Ascending aorta (tissue), 2 donors: ENCODE data around the gene LAMC1. TPM values are rescaled to one million over a fixed set of nuclear protein-coding genes. Genes with fewer than 3 reads are reported as not detected.

ENCODE experiments used
- DNase-seq, 2 donors: peaks; one replicate each; pipeline ENCODE4 v3.0.0-alpha.2; 2019; ENCODE audit warnings: low spot score in 2 of 2
- H3K27ac ChIP-seq, 2 donors: fragments of 200-600 bp; sonication (generic); one replicate each; pipeline ENCODE4 v1.5.1; 2016 to 2017; ENCODE audit warnings: mild to moderate bottlenecking in 1 of 2
- H3K27me3 ChIP-seq: fragments of 200-600 bp; sonication (generic); one replicate; pipeline ENCODE4 v1.5.1; 2017
- H3K36me3 ChIP-seq, 2 donors: fragments of 200-600 bp; sonication (generic); one replicate each; pipeline ENCODE4 v1.5.1; 2016
- H3K4me1 ChIP-seq, 2 donors: fragments of 200-600 bp; sonication (generic); one replicate each; pipeline ENCODE4 v1.5.1; 2016 to 2017; ENCODE audit warnings: mild to moderate bottlenecking in 1 of 2
- H3K4me3 ChIP-seq, 2 donors: fragments of 200-600 bp; sonication (generic); one replicate each; pipeline ENCODE4 v1.5.1; 2016 to 2017; ENCODE audit warnings: mild to moderate bottlenecking in 1 of 2
- H3K9me3 ChIP-seq, 2 donors: fragments of 200-600 bp; sonication (generic); one replicate each; pipeline ENCODE4 v1.5.1; 2016
- intact Hi-C: fragments of 100-400 bp; cut with DNase I; formaldehyde crosslinking; loops from one replicate; pipeline ENCODE4 v1.15.1; 2023
- total RNA-seq: library from RNA; depleted of rRNA; stranded (reverse); fragments of >200 nt; gene quantifications from one replicate; pipeline ENCODE4 v1.1.0, GENCODE V29; 2016
- TF ChIP-seq, protein P1 (sequence below), 3 experiments: fragments of 200-600 bp in 2 of 3; fragments of 450-650 bp in 1 of 3; sonication (generic) in 2 of 3; IDR thresholded peaks; one replicate each; pipeline ENCODE4 v1.5.1; 2016 to 2019; ENCODE audit warnings: antibody characterized with exemption in 3 of 3, mild to moderate bottlenecking in 1 of 3, moderate library complexity in 1 of 3

LAMC1 gene
- total RNA-seq, 1 donor from 2014 or later: 166 TPM

GRCh38 chr1:183038913-183039312 lies 15.7 kb downstream of the LAMC1 start:
- H3K27me3 ChIP-seq: no peaks in the 10 kb centered on the region
- DNase-seq: no peak
- intact Hi-C loops: no loop called here
- H3K27ac ChIP-seq: peak overlapping the region in 1 of 2 donors; percentile 1
- H3K4me3 ChIP-seq: no peak overlapping the region
- no peaks in the 10 kb centered on the region for H3K9me3 ChIP-seq
- H3K36me3 ChIP-seq: peaks cover 0 to 8% of the 10 kb centered on the region in 2 donors
- TF ChIP-seq, protein P1, sequence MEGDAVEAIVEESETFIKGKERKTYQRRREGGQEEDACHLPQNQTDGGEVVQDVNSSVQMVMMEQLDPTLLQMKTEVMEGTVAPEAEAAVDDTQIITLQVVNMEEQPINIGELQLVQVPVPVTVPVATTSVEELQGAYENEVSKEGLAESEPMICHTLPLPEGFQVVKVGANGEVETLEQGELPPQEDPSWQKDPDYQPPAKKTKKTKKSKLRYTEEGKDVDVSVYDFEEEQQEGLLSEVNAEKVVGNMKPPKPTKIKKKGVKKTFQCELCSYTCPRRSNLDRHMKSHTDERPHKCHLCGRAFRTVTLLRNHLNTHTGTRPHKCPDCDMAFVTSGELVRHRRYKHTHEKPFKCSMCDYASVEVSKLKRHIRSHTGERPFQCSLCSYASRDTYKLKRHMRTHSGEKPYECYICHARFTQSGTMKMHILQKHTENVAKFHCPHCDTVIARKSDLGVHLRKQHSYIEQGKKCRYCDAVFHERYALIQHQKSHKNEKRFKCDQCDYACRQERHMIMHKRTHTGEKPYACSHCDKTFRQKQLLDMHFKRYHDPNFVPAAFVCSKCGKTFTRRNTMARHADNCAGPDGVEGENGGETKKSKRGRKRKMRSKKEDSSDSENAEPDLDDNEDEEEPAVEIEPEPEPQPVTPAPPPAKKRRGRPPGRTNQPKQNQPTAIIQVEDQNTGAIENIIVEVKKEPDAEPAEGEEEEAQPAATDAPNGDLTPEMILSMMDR (IDR thresholded peaks at IDR 0.05): no peak
- H3K4me1 ChIP-seq: peaks cover 0 to 27% of the 10 kb centered on the region in 2 donors

DNA sequence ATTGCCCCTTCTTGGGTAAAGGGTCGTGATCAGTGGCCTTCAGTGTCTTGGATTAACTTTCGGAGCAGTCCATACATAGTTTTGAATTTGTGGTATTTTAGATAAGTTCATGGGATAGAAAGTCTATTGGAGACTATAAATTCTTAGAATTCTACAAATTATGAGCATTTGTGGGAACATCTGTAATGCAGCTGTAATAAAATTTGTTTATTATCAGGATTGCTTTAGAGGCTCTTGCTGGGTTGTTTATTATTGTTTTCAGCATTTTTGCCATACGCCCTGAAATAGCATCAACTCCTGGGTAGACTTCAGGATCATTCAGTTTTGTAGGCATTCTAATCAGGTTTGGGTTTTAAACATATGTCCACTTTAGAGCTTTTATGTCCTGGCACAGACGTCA lies 16.1 kb downstream of the LAMC1 start:
- peak overlapping the region; percentile 1 to 38 for H3K27ac ChIP-seq
- H3K4me3 ChIP-seq: no peak overlapping the region
- H3K36me3 ChIP-seq: peaks cover 0 to 8% of the 10 kb centered on the region in 2 donors
- no peak for DNase-seq
- H3K27me3 ChIP-seq: no peaks in the 10 kb centered on the region
- H3K9me3 ChIP-seq: no peaks in the 10 kb centered on the region
- intact Hi-C loops: no loop called here
- TF ChIP-seq, protein P1 (IDR thresholded peaks at IDR 0.05): no peak
- H3K4me1 ChIP-seq: peaks cover 0 to 31% of the 10 kb centered on the region in 2 donors

GRCh38 chr1:183039985-183040447 lies 16.8 kb downstream of the LAMC1 start:
- H3K4me1 ChIP-seq: peaks cover 0 to 37% of the 10 kb centered on the region in 2 donors
- no peak for DNase-seq
- no peak overlapping the region for H3K4me3 ChIP-seq
- TF ChIP-seq, protein P1 (IDR thresholded peaks at IDR 0.05): no peak
- no peaks in the 10 kb centered on the region for H3K9me3 ChIP-seq
- peak overlapping the region; percentile 1 to 38 for H3K27ac ChIP-seq
- intact Hi-C loops: no loop called here
- no peaks in the 10 kb centered on the region for H3K27me3 ChIP-seq
- peaks cover 0 to 8% of the 10 kb centered on the region in 2 donors for H3K36me3 ChIP-seq

- intact Hi-C loops: no loop called here
- H3K4me3 ChIP-seq: no peak overlapping the region
- TF ChIP-seq, protein P1 (IDR thresholded peaks at IDR 0.05): no peak
- H3K4me1 ChIP-seq: peaks cover 0 to 42% of the 10 kb centered on the region in 2 donors
- no peaks in the 10 kb centered on the region for H3K27me3 ChIP-seq
- H3K27ac ChIP-seq: peak overlapping the region; percentile 1 to 38
- DNase-seq: no peak
- H3K9me3 ChIP-seq: no peaks in the 10 kb centered on the region
- peaks cover 0 to 8% of the 10 kb centered on the region in 2 donors for H3K36me3 ChIP-seq
These were observed 17.3 kb downstream of the LAMC1 start for GRCh38 chr1:183040547-183040971.

GRCh38 chr1:183043254-183043653 lies 20.0 kb downstream of the LAMC1 start:
- H3K4me1 ChIP-seq: peaks cover 0 to 61% of the 10 kb centered on the region in 2 donors
- intact Hi-C loops: no loop called here

More at GRCh38 chr1:183043254-183043653, 20.0 kb downstream of the LAMC1 start:
- Histone ChIP-seq H3K27ac (peak overlapping the region in 1 of 2 donors; percentile 59), H3K9me3 (no peaks in the 10 kb centered on the region), H3K4me3 (no peak overlapping the region), H3K36me3 (no peaks in the 10 kb centered on the region), H3K27me3 (no peaks in the 10 kb centered on the region)
- TF ChIP-seq, protein P1 (IDR thresholded peaks at IDR 0.05): no peak
- DNase-seq: no peak
